Measurements from ENCODE around the gene LIN37. TPM values are rescaled to one million over a fixed set of nuclear protein-coding genes. Genes with fewer than 3 reads are reported as not detected.

The LIN37 gene
- total and polyA plus RNA-seq, 9 of the 15 experiments (the other 6 are each of a cell fraction or from before 2014, with no cell fraction given), result 1.2 to 12.5 (median 8.6) TPM

- BruUV-seq (replicated peaks), result no TSS peak
- Histone ChIP-seq H3K27ac (ENCODE audit: extremely low read depth, low read depth, low read length) (no peak overlapping the region), H4K20me1 (replicated peaks; ENCODE audit: control insufficient read depth, insufficient read depth, low read length) (no peaks in the 10 kb centered on the region; the same call in 1 of the 2 replicates), H3K9ac (ENCODE audit: insufficient read depth in 1 of 2, low read depth in 2 of 2, low read length in 2 of 2) (peak overlapping the region in 1 of 2 experiments; percentile 68; a peak in 2 of 4 replicates), H3K4me2 (ENCODE audit: insufficient read depth, low read length) (no peak overlapping the region), H3K36me3 (ENCODE audit: control insufficient read depth, insufficient read depth, low read length) (peaks cover 31% of the 10 kb centered on the region; the same call in 2 of the 3 replicates), H3K4me1 (replicated peaks in 1 of 2; ENCODE audit: control insufficient read depth in 2 of 2, insufficient read depth in 2 of 2, low read length in 2 of 2) (peaks cover 13 to 41% of the 10 kb centered on the region in 2 experiments), H3K9me3 (replicated peaks; ENCODE audit: control insufficient read depth, insufficient read depth, low read depth, low read length) (no peaks in the 10 kb centered on the region; the same call in 1 of the 2 replicates), H3K4me3 (no peak overlapping the region), H3K27me3 (ENCODE audit: control insufficient read depth in 2 of 2, insufficient read depth in 2 of 2, low read length in 2 of 2) (no peaks in the 10 kb centered on the region), H2AFZ (ENCODE audit: low read depth, low read length) (no peak overlapping the region), H3K79me2 (ENCODE audit: control insufficient read depth, insufficient read depth, low read length) (peaks cover 17% of the 10 kb centered on the region), H3K9me1 (ENCODE audit: control insufficient read depth, insufficient read depth, low read length) (no peaks in the 10 kb centered on the region)
- intact Hi-C loops (cut with micrococcal nuclease) (no loop called here), in situ Hi-C loops (cut with MboI) (no loop called here)
- TF ChIP-seq ZNF217 (CRISPR knock-in tag; IDR thresholded peaks at IDR 0.05), result no peak
- TF ChIP-seq ZBTB33 (CRISPR knock-in tag; IDR thresholded peaks at IDR 0.05), result peak; percentile 61
- no peak for TF ChIP-seq KDM2B (CRISPR knock-in tag; IDR thresholded peaks at IDR 0.05)
- no peak for DNase-seq (ENCODE audit: extremely low read depth in 1 of 4, low spot score in 3 of 4)
- CTCF ChIA-PET (ENCODE audit: low intra/inter-chr PET ratio), result no interaction called here
- 86% methylated on average over 32 of the region's 74 CpGs for WGBS (ENCODE audit: insufficient coverage, low coverage, missing lambda C conversion rate)
- POLR2A ChIA-PET, result interaction anchor here (0.5 to 2.2 kb wide), 3 partner anchors 8 to 783 kb away, joined by 4 to 12 read pairs (median 4); partner anchors contain the start of gene LIN37
- no peak for ATAC-seq
- FAIRE-seq, result no peak
Observed at GRCh38 chr19:35755550-35756376, 7.4 kb downstream of the LIN37 start.

All from K562 (cell line).